ENCODE data around the gene ALG8.
A peak's percentile ranks its signal among the peaks of the same experiment; 100 is the strongest.
"Not testable (repeated sequence)": the region's sequence is repeated elsewhere in the genome, so short reads cannot be mapped to it uniquely, and the experiment has no call there.

The ALG8 gene

GRCh38 chr11:78100261-78100660, 39.2 kb downstream of the ALG8 start:
- DNase-seq: no peak

DNA sequence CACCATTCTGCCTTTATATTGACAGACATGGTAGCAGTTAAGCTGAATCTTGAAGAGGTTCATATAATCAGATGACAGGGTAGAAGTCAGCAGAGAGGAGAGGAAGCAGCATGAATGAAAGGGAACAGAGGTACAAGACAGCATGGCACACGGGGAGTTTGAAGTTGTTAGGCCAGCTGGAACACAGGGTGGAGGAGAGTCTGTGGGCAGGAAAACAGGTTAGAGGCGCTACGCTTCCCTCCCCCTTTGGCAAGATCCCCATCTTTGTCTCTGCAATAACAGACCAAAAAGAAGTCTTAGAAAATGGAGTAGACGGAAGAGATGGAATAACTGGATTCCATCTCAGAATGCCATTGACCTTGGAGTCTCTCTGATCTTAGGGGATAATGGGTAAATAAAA, 39.8 kb downstream of the ALG8 start:
- no peak for DNase-seq

- DNase-seq: no peak
Observed at GRCh38 chr11:78097666-78098385, 41.6 kb downstream of the ALG8 start.

GRCh38 chr11:78094250-78094649, 45.2 kb downstream of the ALG8 start:
- no peak for DNase-seq

- DNase-seq: not testable (repeated sequence)
Observed at GRCh38 chr11:78086521-78087074, 52.8 kb downstream of the ALG8 start.

DNA sequence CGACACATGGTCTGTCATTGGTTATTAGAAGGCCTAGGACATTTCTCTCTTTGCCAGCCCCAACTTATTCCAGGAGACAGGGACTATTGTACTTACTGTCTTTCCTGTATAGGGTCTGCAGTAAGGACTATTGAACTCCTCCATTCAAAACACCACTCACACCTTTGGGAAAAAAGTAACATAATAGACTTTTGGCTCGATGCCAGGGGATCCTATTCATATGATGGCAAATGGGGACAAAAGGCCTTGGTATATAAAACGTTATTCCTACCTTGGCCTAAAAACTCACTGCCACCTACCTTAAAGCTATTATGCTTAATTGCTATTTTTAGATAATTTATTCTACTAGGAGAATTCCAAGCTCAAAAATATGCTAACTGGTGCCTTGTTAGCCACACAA, 53.5 kb downstream of the ALG8 start:
- DNase-seq: no peak

- DNase-seq: not testable (repeated sequence)
Observed at GRCh38 chr11:78084506-78084905, 54.9 kb downstream of the ALG8 start.

DNA sequence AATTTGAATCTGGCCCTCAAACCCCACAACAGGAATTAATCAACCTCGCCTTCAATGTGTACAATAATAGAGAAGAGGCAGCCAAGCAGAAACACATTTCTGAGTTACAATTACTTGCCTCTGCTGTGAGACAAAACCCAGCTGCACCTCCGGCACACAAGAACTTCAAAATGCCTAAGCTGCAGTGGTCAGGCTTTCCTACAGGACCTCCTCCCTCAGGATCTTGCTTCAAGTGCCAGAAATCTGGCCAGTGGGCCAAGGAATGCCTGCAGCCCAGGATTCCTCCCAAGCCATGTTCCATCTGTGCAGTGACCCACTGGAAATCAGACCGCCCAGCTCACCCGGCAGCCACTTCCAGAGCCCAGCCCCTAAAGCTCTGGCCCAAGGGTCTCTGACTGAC, 56.4 kb downstream of the ALG8 start:
- DNase-seq: no peak

DNA sequence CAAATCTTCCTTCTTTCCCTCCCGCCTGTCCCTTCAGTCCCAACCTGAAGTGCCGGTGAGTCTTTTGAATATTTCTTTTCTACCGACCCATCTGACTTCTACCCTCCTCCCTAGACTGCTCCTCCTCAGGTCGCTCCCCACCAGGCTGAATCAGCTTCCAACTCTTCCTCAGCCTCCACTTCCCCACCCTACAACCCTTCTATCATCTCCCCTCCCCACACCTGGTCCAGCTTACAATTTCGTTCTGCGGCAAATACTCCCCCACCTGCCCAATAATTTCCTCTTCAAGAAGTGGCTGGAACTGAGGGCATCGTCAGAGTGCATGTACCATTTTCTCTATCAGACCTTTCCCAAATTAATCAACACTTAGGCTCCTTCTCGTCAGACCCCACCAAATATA, 57.3 kb downstream of the ALG8 start:
- DNase-seq: no peak

GRCh38 chr11:78081583-78081982, 57.8 kb downstream of the ALG8 start:
- no peak for DNase-seq

GRCh38 chr11:78080818-78081495, 58.5 kb downstream of the ALG8 start:
- DNase-seq: no peak

DNA sequence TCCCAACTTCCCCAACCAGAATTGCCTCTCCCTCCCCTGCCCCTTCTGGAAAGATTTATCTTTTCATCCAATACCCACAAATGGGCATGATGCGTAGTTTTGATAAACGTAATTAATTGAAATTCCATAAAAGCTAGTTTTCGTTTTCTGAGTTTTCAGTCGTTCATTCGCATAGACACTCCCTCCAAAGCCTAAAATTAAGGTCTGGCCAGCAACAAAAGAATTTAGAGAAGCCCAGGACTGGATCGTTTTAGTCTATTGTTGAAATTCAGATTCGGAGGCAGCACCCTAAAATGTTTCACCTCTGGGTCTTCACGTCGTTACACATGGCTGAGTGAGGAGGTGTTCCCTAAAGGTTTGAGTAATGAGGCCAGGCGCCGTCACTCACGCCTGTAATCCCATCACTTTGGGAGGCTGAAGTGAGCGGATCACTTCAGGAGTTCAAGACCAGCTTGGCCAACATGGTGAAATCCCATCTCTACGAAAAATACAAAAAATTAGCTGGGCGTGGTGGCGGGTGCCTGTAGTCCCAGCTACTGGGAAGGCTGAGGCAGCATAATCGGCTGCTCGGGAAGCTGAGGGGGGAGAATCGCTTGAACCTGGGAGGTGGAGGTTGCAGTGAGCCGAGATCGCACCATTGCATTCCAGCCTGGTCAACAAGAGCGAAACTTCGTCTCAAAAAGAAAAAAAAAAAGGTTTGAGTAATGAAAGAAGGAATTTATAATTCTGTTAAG, 59.2 kb downstream of the ALG8 start:
- DNase-seq: no peak

- peak; percentile 6 for DNase-seq
Observed at GRCh38 chr11:78079232-78080083, 60.0 kb downstream of the ALG8 start, which contains the start of gene NDUFC2. Gene NDUFC2, minus strand, starts transcription at chr11:78079862. Its CDS starts 118 bp downstream, at chr11:78079744.

GRCh38 chr11:78078218-78079167, 60.9 kb downstream of the ALG8 start:
- no peak for DNase-seq

DNA sequence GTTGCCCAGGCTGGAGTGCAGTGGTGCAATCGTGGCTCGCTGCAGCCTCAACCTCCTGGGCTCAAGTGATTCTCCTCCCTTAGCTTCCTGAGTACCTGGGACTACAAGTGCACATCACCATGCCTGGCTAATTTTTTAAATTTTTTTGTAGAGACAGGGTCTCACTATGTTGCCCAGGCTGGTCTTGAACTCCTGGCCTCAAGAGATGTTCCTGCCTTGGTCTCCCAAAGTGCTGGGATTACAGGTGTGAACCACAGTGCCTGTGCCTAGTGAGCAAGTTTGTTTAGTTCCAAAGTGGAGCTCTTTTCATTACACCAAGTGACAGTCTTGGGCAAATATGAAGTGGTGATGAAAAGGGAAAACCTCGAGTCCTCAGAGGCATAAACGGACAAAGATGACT, 61.8 kb downstream of the ALG8 start:
- DNase-seq: not testable (repeated sequence)

GRCh38 chr11:78076733-78077403, 62.6 kb downstream of the ALG8 start:
- DNase-seq: no peak

GRCh38 chr11:78074756-78075155, 64.7 kb downstream of the ALG8 start:
- no peak for DNase-seq

- DNase-seq: no peak
Observed at GRCh38 chr11:78072455-78072854, 67.0 kb downstream of the ALG8 start.

GRCh38 chr11:78071717-78072116, 67.7 kb downstream of the ALG8 start:
- no peak for DNase-seq

GRCh38 chr11:78070621-78071020, 68.8 kb downstream of the ALG8 start:
- no peak for DNase-seq

GRCh38 chr11:78069465-78069864, 70.0 kb downstream of the ALG8 start:
- DNase-seq: no peak
